ENCODE measurements around the gene PDHX.

The PDHX gene

DNA sequence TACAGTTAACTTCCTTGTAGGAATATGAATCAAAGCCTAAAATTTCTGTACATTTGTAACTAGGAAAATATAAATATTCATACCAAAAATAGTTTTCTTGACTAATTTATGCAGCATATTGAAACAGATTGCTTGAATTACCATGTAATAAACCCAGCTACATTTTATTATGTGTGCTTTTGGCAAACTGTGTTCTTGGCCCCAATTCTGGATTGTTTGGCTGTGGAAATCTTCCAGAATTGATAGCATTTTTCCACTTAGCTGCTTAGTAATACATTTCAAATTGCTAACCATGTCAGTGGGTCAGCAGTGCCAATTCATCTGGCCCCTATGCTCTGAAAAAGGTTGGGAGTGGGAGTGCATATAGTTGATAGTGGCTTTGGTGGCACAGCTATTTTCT is 32.3 kb downstream of the PDHX start:
- H3K4me3 ChIP-seq (ENCODE audit: control insufficient read depth, low read depth, low read length) = no peak overlapping the region
- DNase-seq (ENCODE audit: low read depth) = peak; percentile 44
- no peak for TF ChIP-seq CTCF (conservative IDR thresholded peaks at IDR 0.05; ENCODE audit: control insufficient read depth, insufficient read depth, low read depth, low read length)

DNA sequence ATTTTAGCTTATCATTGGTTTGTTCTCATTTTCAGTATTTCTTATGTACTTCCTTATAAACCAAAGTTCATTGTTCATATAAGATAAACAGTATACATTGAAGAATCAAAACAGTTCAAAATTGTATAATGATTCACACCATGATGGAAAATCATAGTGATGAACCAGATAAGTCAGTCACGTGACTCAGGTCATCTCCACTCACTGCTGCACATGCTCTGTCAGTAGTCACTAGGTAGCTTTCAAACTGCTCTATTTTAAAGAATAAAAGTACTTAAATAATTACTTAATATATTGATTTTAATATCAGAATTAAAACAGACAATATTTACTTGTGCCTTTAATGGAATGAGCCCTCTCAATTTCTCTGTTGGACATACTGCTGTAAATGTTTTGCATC is 37.5 kb downstream of the PDHX start:
- no peak overlapping the region for H3K4me3 ChIP-seq (ENCODE audit: control insufficient read depth, low read depth, low read length)
- TF ChIP-seq CTCF (conservative IDR thresholded peaks at IDR 0.05; ENCODE audit: control insufficient read depth, insufficient read depth, low read depth, low read length) = no peak
- no peak for DNase-seq (ENCODE audit: low read depth)

DNA sequence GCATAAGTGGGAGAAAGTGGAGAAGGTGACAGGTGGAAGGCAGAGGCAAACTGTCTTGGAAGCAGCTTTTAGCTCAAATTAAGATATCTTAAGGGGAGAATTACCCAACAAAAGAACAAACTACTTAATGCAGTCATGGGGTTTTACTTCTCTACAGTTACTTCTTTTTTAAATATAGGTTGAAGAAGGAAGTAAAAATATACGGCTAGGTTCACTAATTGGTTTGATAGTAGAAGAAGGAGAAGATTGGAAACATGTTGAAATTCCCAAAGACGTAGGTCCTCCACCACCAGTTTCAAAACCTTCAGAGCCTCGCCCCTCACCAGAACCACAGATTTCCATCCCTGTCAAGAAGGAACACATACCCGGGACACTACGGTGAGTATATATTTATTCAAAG is 40.8 kb downstream of the PDHX start:
- no peak for DNase-seq (ENCODE audit: low read depth)
- no peak for TF ChIP-seq CTCF (conservative IDR thresholded peaks at IDR 0.05; ENCODE audit: control insufficient read depth, insufficient read depth, low read depth, low read length)

DNA sequence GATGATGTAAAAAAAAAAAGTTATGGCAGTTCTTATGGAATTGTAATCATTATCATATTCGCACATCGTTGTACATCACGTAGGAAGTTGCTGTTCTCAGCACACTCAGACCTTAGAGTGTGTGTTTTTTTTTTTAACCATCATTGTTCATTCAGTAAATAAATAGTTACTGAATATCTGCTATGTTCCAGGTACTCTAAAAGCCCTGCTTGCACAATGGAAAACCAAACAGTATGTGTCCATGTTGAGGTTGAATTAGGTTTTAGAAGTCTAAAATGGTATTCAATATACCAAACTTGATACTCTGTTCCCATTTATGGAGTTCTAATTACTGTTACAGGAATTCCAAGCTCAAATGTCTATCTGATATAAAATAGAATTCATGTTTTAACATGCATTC is 41.2 kb downstream of the PDHX start:
- no peak for TF ChIP-seq CTCF (conservative IDR thresholded peaks at IDR 0.05; ENCODE audit: control insufficient read depth, insufficient read depth, low read depth, low read length)
- DNase-seq (ENCODE audit: low read depth) = no peak
- no peak overlapping the region for H3K4me3 ChIP-seq (ENCODE audit: control insufficient read depth, low read depth, low read length)

More for the DNA sequence above, 40.8 kb downstream of the PDHX start:
- H3K4me3 ChIP-seq (ENCODE audit: control insufficient read depth, low read depth, low read length) = no peak overlapping the region

DNA sequence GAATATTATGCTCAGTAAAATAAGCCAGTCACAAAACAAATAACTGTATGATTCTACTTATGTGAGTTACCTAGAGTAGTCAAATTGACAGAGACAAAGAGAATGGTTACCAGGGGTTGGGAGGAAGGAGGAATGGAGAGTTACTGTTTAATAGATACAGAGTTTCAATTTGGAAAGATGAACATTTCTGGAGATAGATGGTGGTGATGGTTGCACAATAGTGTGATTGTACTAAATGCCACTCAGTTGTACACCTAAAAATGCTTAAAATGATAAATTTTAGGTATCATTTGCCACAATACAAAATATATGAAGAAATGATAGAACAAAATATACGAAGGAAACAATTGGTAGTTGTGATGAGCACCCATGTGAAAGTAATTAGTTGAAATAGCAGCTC is 43.4 kb downstream of the PDHX start:
- no peak for TF ChIP-seq CTCF (conservative IDR thresholded peaks at IDR 0.05; ENCODE audit: control insufficient read depth, insufficient read depth, low read depth, low read length)
- no peak for DNase-seq (ENCODE audit: low read depth)
- no peak overlapping the region for H3K4me3 ChIP-seq (ENCODE audit: control insufficient read depth, low read depth, low read length)

DNA sequence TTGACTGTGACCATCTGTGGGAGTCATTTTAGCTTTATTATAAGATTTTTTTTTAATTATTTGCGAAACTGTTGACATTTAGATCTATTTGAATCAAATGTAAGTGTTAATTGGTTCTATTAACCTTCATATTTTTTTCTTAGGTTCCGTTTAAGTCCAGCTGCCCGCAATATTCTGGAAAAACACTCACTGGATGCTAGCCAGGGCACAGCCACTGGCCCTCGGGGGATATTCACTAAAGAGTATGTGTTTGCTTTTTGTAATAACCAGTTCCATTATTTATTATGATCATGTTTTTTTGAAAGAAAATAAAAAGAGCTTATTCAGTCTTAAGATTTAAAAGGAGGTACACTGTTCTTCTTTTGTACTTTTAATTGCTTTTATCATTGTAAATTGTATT is 43.9 kb downstream of the PDHX start:
- no peak for TF ChIP-seq CTCF (conservative IDR thresholded peaks at IDR 0.05; ENCODE audit: control insufficient read depth, insufficient read depth, low read depth, low read length)
- H3K4me3 ChIP-seq (ENCODE audit: control insufficient read depth, low read depth, low read length) = no peak overlapping the region
- no peak for DNase-seq (ENCODE audit: low read depth)

- TF ChIP-seq CTCF (conservative IDR thresholded peaks at IDR 0.05; ENCODE audit: control insufficient read depth, insufficient read depth, low read depth, low read length) = no peak
- DNase-seq (ENCODE audit: low read depth) = no peak
- H3K4me3 ChIP-seq (ENCODE audit: control insufficient read depth, low read depth, low read length) = no peak overlapping the region
These were observed 45.6 kb downstream of the PDHX start for GRCh38 chr11:34962034-34962433.
